ENCODE data around the gene TBC1D22A.

- TF ChIP-seq CTCF (IDR thresholded peaks at IDR 0.05) (no peak), POLR2AphosphoS5 (IDR thresholded peaks at IDR 0.05) (no peak), POLR2A (IDR thresholded peaks at IDR 0.05) (no peak)
Observed at GRCh38 chr22:46934746-46935491, 172.5 kb downstream of the TBC1D22A start.
